C4-2B (cell line): Measurements from ENCODE around the gene ST3GAL2.

Source experiments
- ZFX ChIP-seq: fragments of 450-650 bp; IDR thresholded peaks from 2 replicates; pipeline ENCODE4 v1.6.1; 2017
- TF ChIP-seq, protein P1 (sequence below): fragments of 450-650 bp; conservative IDR thresholded peaks from 2 replicates; pipeline ENCODE4 v1.5.1; 2017; ENCODE audit warnings: mild to moderate bottlenecking

GRCh38 chr16:70432723-70433457 lies 6.0 kb downstream of the ST3GAL2 start:
- TF ChIP-seq, protein P1, sequence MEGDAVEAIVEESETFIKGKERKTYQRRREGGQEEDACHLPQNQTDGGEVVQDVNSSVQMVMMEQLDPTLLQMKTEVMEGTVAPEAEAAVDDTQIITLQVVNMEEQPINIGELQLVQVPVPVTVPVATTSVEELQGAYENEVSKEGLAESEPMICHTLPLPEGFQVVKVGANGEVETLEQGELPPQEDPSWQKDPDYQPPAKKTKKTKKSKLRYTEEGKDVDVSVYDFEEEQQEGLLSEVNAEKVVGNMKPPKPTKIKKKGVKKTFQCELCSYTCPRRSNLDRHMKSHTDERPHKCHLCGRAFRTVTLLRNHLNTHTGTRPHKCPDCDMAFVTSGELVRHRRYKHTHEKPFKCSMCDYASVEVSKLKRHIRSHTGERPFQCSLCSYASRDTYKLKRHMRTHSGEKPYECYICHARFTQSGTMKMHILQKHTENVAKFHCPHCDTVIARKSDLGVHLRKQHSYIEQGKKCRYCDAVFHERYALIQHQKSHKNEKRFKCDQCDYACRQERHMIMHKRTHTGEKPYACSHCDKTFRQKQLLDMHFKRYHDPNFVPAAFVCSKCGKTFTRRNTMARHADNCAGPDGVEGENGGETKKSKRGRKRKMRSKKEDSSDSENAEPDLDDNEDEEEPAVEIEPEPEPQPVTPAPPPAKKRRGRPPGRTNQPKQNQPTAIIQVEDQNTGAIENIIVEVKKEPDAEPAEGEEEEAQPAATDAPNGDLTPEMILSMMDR, result no peak
- no peak for TF ChIP-seq ZFX
